Measurements from ENCODE around the gene ADGRV1.
"Not testable (repeated sequence)": the region's sequence is repeated elsewhere in the genome, so short reads cannot be mapped to it uniquely, and the experiment has no call there.

Gene ADGRV1

DNA sequence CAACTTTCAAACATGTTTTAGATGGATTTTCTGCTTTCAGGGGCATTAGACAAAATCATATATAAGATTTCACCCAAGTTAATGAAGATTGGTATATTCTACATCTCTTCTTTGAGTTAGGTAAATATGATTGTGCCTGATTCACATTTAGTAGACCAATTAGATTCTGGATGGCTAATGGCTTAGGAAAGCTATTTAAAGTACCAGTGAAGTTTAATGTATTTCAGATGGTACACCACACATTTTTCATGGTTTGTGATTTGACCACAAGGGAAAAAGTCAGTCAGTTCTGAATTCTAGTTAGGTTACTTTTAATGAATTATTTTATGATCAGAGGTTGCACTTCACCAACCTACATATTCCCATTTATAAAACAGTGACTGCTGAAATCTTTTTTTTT, 409.7 kb downstream of the ADGRV1 start:
- ATAC-seq (replicated peaks) (no peak), DNase-seq (no peak)
- H3K27ac Mint-ChIP-seq: no peak overlapping the region
- no peaks in the 10 kb centered on the region for H3K9me3 Mint-ChIP-seq
- no peak overlapping the region for H3K4me3 Mint-ChIP-seq
- no peaks in the 10 kb centered on the region for H3K36me3 Mint-ChIP-seq (ENCODE audit: insufficient read depth)
- H3K27me3 Mint-ChIP-seq: peaks cover 23 to 34% of the 10 kb centered on the region in 2 donors
- no peaks in the 10 kb centered on the region for H3K4me1 Mint-ChIP-seq (ENCODE audit: low read depth in 2 of 2)

GRCh38 chr5:90969945-90970344, 411.3 kb downstream of the ADGRV1 start:
- H3K27ac Mint-ChIP-seq; H3K4me3 Mint-ChIP-seq; ATAC-seq (replicated peaks); H3K36me3 Mint-ChIP-seq (ENCODE audit: insufficient read depth); H3K4me1 Mint-ChIP-seq (ENCODE audit: low read depth in 2 of 2); H3K9me3 Mint-ChIP-seq; DNase-seq: not testable (repeated sequence)
- H3K27me3 Mint-ChIP-seq: peaks cover 23 to 29% of the 10 kb centered on the region in 2 donors

DNA sequence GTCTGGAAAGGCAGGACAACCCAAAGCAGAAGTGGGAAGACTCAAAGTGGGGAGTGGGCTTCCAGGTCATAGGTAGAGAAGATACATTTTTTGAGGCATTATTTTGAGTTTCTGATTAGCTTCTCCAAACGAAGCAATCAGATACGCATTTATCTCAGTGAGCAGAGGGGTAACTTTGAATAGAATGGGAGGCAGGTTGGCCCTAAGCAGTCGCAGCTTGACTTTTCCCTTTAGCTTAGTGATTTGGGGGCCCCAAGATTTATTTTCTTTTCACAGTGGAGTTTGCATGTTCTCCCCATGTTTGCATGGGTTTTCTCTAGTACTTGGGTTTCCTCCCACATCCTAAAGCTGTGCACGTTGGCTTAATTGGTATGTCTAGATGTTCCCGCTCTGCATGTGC, 422.6 kb downstream of the ADGRV1 start:
- H3K36me3 Mint-ChIP-seq (ENCODE audit: insufficient read depth): no peaks in the 10 kb centered on the region
- ATAC-seq (replicated peaks) (no peak), DNase-seq (no peak)
- H3K4me3 Mint-ChIP-seq: no peak overlapping the region
- no peaks in the 10 kb centered on the region for H3K9me3 Mint-ChIP-seq
- no peaks in the 10 kb centered on the region for H3K27me3 Mint-ChIP-seq
- H3K4me1 Mint-ChIP-seq (ENCODE audit: low read depth in 2 of 2): no peaks in the 10 kb centered on the region
- no peak overlapping the region for H3K27ac Mint-ChIP-seq

GRCh38 chr5:90981821-90982220, 423.2 kb downstream of the ADGRV1 start:
- DNase-seq: no peak
- Mint-ChIP-seq H3K4me3 (no peak overlapping the region), H3K9me3 (no peaks in the 10 kb centered on the region), H3K36me3 (ENCODE audit: insufficient read depth) (no peaks in the 10 kb centered on the region), H3K27ac (no peak overlapping the region), H3K4me1 (ENCODE audit: low read depth in 2 of 2) (no peaks in the 10 kb centered on the region), H3K27me3 (no peaks in the 10 kb centered on the region)
- ATAC-seq (replicated peaks): no peak

GRCh38 chr5:90982576-90982975, 424.0 kb downstream of the ADGRV1 start:
- ATAC-seq (replicated peaks) (no peak), DNase-seq (no peak)
- H3K36me3 Mint-ChIP-seq (ENCODE audit: insufficient read depth): no peaks in the 10 kb centered on the region
- no peak overlapping the region for H3K27ac Mint-ChIP-seq
- H3K4me3 Mint-ChIP-seq: no peak overlapping the region
- H3K9me3 Mint-ChIP-seq: no peaks in the 10 kb centered on the region
- no peaks in the 10 kb centered on the region for H3K4me1 Mint-ChIP-seq (ENCODE audit: low read depth in 2 of 2)
- no peaks in the 10 kb centered on the region for H3K27me3 Mint-ChIP-seq

- Mint-ChIP-seq H3K9me3 (no peaks in the 10 kb centered on the region), H3K4me1 (ENCODE audit: low read depth in 2 of 2) (no peaks in the 10 kb centered on the region)
These were observed 424.6 kb downstream of the ADGRV1 start for GRCh38 chr5:90983148-90983547.

GRCh38 chr5:90983711-90984124, 425.1 kb downstream of the ADGRV1 start:
- no peaks in the 10 kb centered on the region for H3K9me3 Mint-ChIP-seq
- no peaks in the 10 kb centered on the region for H3K36me3 Mint-ChIP-seq (ENCODE audit: insufficient read depth)
- H3K4me1 Mint-ChIP-seq (ENCODE audit: low read depth in 2 of 2): no peaks in the 10 kb centered on the region
- no peak overlapping the region for H3K27ac Mint-ChIP-seq
- no peak for DNase-seq
- no peaks in the 10 kb centered on the region for H3K27me3 Mint-ChIP-seq
- no peak overlapping the region for H3K4me3 Mint-ChIP-seq
- ATAC-seq (replicated peaks): no peak

More at GRCh38 chr5:90983148-90983547, 424.6 kb downstream of the ADGRV1 start:
- no peaks in the 10 kb centered on the region for H3K27me3 Mint-ChIP-seq
- ATAC-seq (replicated peaks): no peak
- no peak for DNase-seq
- H3K27ac Mint-ChIP-seq: no peak overlapping the region
- H3K36me3 Mint-ChIP-seq (ENCODE audit: insufficient read depth): no peaks in the 10 kb centered on the region
- no peak overlapping the region for H3K4me3 Mint-ChIP-seq

DNA sequence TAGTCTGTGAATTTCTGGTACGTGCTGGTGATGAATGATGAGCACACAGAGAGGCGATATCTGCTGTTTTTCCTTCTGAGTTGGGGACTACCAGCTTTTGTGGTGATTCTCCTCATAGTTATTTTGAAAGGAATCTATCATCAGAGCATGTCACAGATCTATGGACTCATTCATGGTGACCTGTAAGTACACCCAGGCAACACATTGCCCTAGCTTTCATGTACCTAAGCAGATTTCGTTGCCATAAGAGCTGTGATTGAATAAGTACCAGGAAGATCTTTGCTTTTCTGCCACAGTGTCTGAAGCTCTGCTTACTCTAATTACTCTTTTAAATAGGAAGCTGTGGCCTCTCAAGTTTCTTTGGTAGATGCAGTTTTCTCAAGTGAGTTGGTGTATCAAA, 426.7 kb downstream of the ADGRV1 start:
- DNase-seq: no peak
- H3K36me3 Mint-ChIP-seq (ENCODE audit: insufficient read depth): no peaks in the 10 kb centered on the region
- no peaks in the 10 kb centered on the region for H3K4me1 Mint-ChIP-seq (ENCODE audit: low read depth in 2 of 2)
- ATAC-seq (replicated peaks): no peak
- H3K27me3 Mint-ChIP-seq: no peaks in the 10 kb centered on the region
- H3K4me3 Mint-ChIP-seq: no peak overlapping the region
- no peaks in the 10 kb centered on the region for H3K9me3 Mint-ChIP-seq
- H3K27ac Mint-ChIP-seq: no peak overlapping the region

DNA sequence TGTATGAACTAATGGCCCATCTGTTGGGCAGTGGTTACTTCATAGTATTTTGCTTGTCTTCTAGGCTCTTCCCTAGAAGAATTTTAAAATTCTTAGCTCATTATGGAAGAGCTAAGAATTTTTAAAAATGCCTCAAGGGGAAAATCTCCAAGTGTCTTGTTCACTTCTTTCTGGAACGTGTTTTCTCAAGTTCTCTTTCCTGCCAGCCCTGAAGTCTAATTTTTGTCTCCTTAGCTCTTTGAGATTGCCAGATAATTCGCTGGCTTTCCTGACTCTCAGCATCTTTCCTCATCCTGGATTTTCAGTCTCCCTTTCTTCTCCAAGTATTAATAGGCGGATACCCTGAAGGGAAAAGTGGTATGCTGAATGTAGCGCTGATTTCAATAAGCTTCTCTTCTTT, 429.1 kb downstream of the ADGRV1 start:
- DNase-seq (no peak), ATAC-seq (replicated peaks) (no peak)
- no peaks in the 10 kb centered on the region for H3K36me3 Mint-ChIP-seq (ENCODE audit: insufficient read depth)
- no peak overlapping the region for H3K4me3 Mint-ChIP-seq
- H3K9me3 Mint-ChIP-seq: no peaks in the 10 kb centered on the region
- H3K4me1 Mint-ChIP-seq (ENCODE audit: low read depth in 2 of 2): no peaks in the 10 kb centered on the region
- H3K27me3 Mint-ChIP-seq: no peaks in the 10 kb centered on the region
- no peak overlapping the region for H3K27ac Mint-ChIP-seq

GRCh38 chr5:90991201-90991600, 432.6 kb downstream of the ADGRV1 start:
- no peaks in the 10 kb centered on the region for H3K4me1 Mint-ChIP-seq (ENCODE audit: low read depth in 2 of 2)
- ATAC-seq (replicated peaks) (no peak), DNase-seq (no peak)
- H3K36me3 Mint-ChIP-seq (ENCODE audit: insufficient read depth): no peaks in the 10 kb centered on the region
- H3K27ac Mint-ChIP-seq: no peak overlapping the region
- no peak overlapping the region for H3K4me3 Mint-ChIP-seq
- peaks cover 10 to 13% of the 10 kb centered on the region in 2 donors for H3K27me3 Mint-ChIP-seq
- peaks cover 1 to 9% of the 10 kb centered on the region in 2 donors for H3K9me3 Mint-ChIP-seq

DNA sequence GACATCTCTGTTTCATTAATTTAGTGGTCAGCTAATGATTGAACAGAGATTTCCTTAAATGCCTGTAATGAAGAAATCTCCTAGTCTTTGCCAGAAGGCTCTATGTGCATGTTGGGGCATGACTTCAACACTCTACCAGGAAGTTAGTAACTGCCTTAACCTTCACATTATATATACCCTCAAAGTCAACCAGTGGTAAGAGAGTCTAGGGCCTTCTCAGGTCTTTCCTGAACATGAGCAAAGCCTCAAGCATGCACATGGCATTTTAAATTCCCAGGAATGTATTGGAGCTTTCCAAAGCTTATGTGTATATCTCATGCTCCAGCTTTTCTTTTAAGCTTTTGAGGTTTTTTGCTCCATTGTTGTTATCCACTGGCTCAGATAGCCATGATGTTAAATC, 436.2 kb downstream of the ADGRV1 start:
- Mint-ChIP-seq H3K27ac (no peak overlapping the region), H3K9me3 (peaks cover 1 to 9% of the 10 kb centered on the region in 2 donors), H3K4me3 (no peak overlapping the region), H3K4me1 (ENCODE audit: low read depth in 2 of 2) (no peaks in the 10 kb centered on the region), H3K27me3 (peaks cover 10 to 13% of the 10 kb centered on the region in 2 donors), H3K36me3 (ENCODE audit: insufficient read depth) (no peaks in the 10 kb centered on the region)
- no peak for DNase-seq
- no peak for ATAC-seq (replicated peaks)

GRCh38 chr5:90996089-90996488, 437.5 kb downstream of the ADGRV1 start:
- DNase-seq: no peak
- Mint-ChIP-seq H3K4me1 (ENCODE audit: low read depth in 2 of 2) (no peaks in the 10 kb centered on the region), H3K27me3 (peaks cover 10 to 13% of the 10 kb centered on the region in 2 donors), H3K9me3 (peaks cover 1 to 9% of the 10 kb centered on the region in 2 donors), H3K36me3 (ENCODE audit: insufficient read depth) (no peaks in the 10 kb centered on the region), H3K4me3 (no peak overlapping the region), H3K27ac (no peak overlapping the region)
- ATAC-seq (replicated peaks): no peak

- ATAC-seq (replicated peaks) (no peak), DNase-seq (no peak)
- Mint-ChIP-seq H3K9me3 (peaks cover 1 to 9% of the 10 kb centered on the region in 2 donors), H3K27me3 (peaks cover 10 to 13% of the 10 kb centered on the region in 2 donors), H3K27ac (no peak overlapping the region), H3K4me1 (ENCODE audit: low read depth in 2 of 2) (no peaks in the 10 kb centered on the region), H3K4me3 (no peak overlapping the region), H3K36me3 (ENCODE audit: insufficient read depth) (no peaks in the 10 kb centered on the region)
These were observed 438.5 kb downstream of the ADGRV1 start for GRCh38 chr5:90997082-90997481.

GRCh38 chr5:91000743-91001142, 442.1 kb downstream of the ADGRV1 start:
- DNase-seq: no peak
- Mint-ChIP-seq H3K27ac (no peak overlapping the region), H3K27me3 (peaks cover 18 to 26% of the 10 kb centered on the region in 2 donors), H3K36me3 (ENCODE audit: insufficient read depth) (no peaks in the 10 kb centered on the region), H3K4me3 (no peak overlapping the region), H3K4me1 (ENCODE audit: low read depth in 2 of 2) (no peaks in the 10 kb centered on the region), H3K9me3 (peaks cover 0 to under 1% of the 10 kb centered on the region in 2 donors)
- no peak for ATAC-seq (replicated peaks)

DNA sequence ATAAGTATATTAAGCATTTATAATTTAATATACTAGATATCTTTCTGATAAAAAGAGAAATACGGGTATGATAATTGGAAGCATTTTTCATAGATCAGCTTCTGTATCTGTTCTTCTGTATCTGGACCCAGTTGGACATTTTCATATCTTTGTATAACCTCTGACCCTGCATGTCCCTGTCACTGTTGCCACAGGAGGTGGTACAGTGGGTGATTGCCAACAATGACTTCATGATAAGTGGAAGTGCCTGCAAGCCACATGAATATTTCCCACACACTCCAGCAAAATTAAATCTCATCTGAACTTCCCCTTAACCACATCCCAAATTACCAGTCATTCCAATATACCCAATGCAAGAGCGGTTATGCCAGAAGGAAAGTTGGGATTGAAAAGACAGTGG, 448.1 kb downstream of the ADGRV1 start:
- DNase-seq (no peak), ATAC-seq (replicated peaks) (no peak)
- Mint-ChIP-seq H3K4me3 (no peak overlapping the region), H3K4me1 (ENCODE audit: low read depth in 2 of 2) (no peaks in the 10 kb centered on the region), H3K36me3 (ENCODE audit: insufficient read depth) (no peaks in the 10 kb centered on the region), H3K27me3 (peaks cover 17 to 28% of the 10 kb centered on the region in 2 donors), H3K27ac (no peak overlapping the region), H3K9me3 (no peaks in the 10 kb centered on the region)

All from effector memory CD8-positive, alpha-beta T cell (primary cell).